HG03354 (cell line): Measurements from ENCODE around the gene C8A.

ENCODE experiments used
- ATAC-seq: cut with Tn5 transposase; IDR thresholded peaks from one replicate; pipeline ENCODE4 v1.9.1; 2021; ENCODE audit warnings: mild to moderate bottlenecking; ENCODE audit not compliant: unreplicated experiment, poor library complexity, severe bottlenecking

C8A gene

GRCh38 chr1:56874689-56875088 is 20.1 kb downstream of the C8A start:
- no peak for ATAC-seq

- no peak for ATAC-seq
Measured at GRCh38 chr1:56877973-56878372, 23.4 kb downstream of the C8A start.

- ATAC-seq: no peak
Measured at GRCh38 chr1:56880774-56881173, 26.2 kb downstream of the C8A start.

GRCh38 chr1:56881417-56881816 is 26.8 kb downstream of the C8A start:
- ATAC-seq: no peak

- no peak for ATAC-seq
Measured at GRCh38 chr1:56890229-56890628, 35.6 kb downstream of the C8A start.

GRCh38 chr1:56894014-56894413 is 39.4 kb downstream of the C8A start:
- ATAC-seq: no peak

- no peak for ATAC-seq
Measured at GRCh38 chr1:56897150-56898004, 42.8 kb downstream of the C8A start.

- no peak for ATAC-seq
Measured at GRCh38 chr1:56898005-56898373, 43.4 kb downstream of the C8A start.

GRCh38 chr1:56898879-56899278 is 44.3 kb downstream of the C8A start:
- no peak for ATAC-seq

- no peak for ATAC-seq
Measured at GRCh38 chr1:56901716-56902115, 47.1 kb downstream of the C8A start.

- ATAC-seq: no peak
Measured at GRCh38 chr1:56903778-56904177, 49.2 kb downstream of the C8A start.

- ATAC-seq: no peak
Measured at GRCh38 chr1:56904663-56905397, 50.2 kb downstream of the C8A start.

GRCh38 chr1:56905667-56906066 is 51.1 kb downstream of the C8A start:
- no peak for ATAC-seq

- no peak for ATAC-seq
Measured at GRCh38 chr1:56908619-56909221, 54.1 kb downstream of the C8A start.

GRCh38 chr1:56910441-56910985 is 55.9 kb downstream of the C8A start:
- no peak for ATAC-seq

GRCh38 chr1:56911098-56911938 is 56.7 kb downstream of the C8A start:
- ATAC-seq: no peak

- no peak for ATAC-seq
Measured at GRCh38 chr1:56912325-56912724, 57.7 kb downstream of the C8A start.

GRCh38 chr1:56915960-56916359 is 61.4 kb downstream of the C8A start:
- no peak for ATAC-seq

- ATAC-seq: no peak
Measured at GRCh38 chr1:56916630-56917029, 62.0 kb downstream of the C8A start.

- ATAC-seq: no peak
Measured at GRCh38 chr1:56917356-56917755, 62.8 kb downstream of the C8A start.
